ENCODE measurements around the gene NAIF1. TPM values are rescaled to one million over a fixed set of nuclear protein-coding genes. Genes with fewer than 3 reads are reported as not detected.

The NAIF1 gene
- total RNA-seq, 6 experiments from 2014 or later = 3.9 to 6.8 (median 5.7) TPM

- TF ChIP-seq POLR2A (IDR thresholded peaks at IDR 0.05) = no peak
- TF ChIP-seq CTCF (IDR thresholded peaks at IDR 0.05) = no peak
- no peak for ATAC-seq
- Histone ChIP-seq H3K4me1 (peaks cover 0 to 76% (median 31%) of the 10 kb centered on the region in 4 donors), H3K9me3 (no peaks in the 10 kb centered on the region), H3K27me3 (no peaks in the 10 kb centered on the region), H3K36me3 (peaks cover 14 to 53% (median 37%) of the 10 kb centered on the region in 4 donors), H3K4me3 (no peak overlapping the region), H3K27ac (peak overlapping the region in 2 of 3 donors; percentile 94 to 99)
- DNase-seq = peak in 1 of 3 donors; percentile 55
- intact Hi-C loops (cut with DNase I) = loop anchor here in 1 of 2 donors (10.0 kb wide), 1 partner anchor 122 kb away; the partner anchor contains the start of gene EEIG1
- 73% methylated on average over 4 of the region's 23 CpGs for WGBS (ENCODE audit: insufficient coverage, low coverage, low lambda C conversion rate, missing lambda C conversion rate)
These were observed 39.2 kb upstream of the NAIF1 start for GRCh38 chr9:128106181-128106939.

GRCh38 chr9:128105538-128106175 lies 38.5 kb upstream of the NAIF1 start:
- TF ChIP-seq POLR2A (IDR thresholded peaks at IDR 0.05) (peak; percentile 27), CTCF (IDR thresholded peaks at IDR 0.05) (no peak)
- WGBS (ENCODE audit: insufficient coverage, low coverage, low lambda C conversion rate, missing lambda C conversion rate) = 94% methylated on average over 5 of the region's 21 CpGs
- peaks cover 14 to 59% (median 37%) of the 10 kb centered on the region in 4 donors for H3K36me3 ChIP-seq
- intact Hi-C loops (cut with DNase I) = loop anchor here in 1 of 2 donors (10.0 kb wide), 1 partner anchor 121 kb away; the partner anchor contains the start of gene EEIG1
- no peaks in the 10 kb centered on the region for H3K9me3 ChIP-seq
- no peaks in the 10 kb centered on the region for H3K27me3 ChIP-seq
- H3K4me1 ChIP-seq = peaks cover 0 to 82% (median 30%) of the 10 kb centered on the region in 4 donors
- ATAC-seq (no peak), DNase-seq (peak in 1 of 3 donors; percentile 50)
- H3K27ac ChIP-seq = peak overlapping the region; percentile 93 to 99 (median 94)
- H3K4me3 ChIP-seq = no peak overlapping the region

- Histone ChIP-seq H3K36me3 (peaks cover 14 to 59% (median 37%) of the 10 kb centered on the region in 4 donors), H3K4me3 (peak overlapping the region in 1 of 3 donors; percentile 22), H3K27me3 (no peaks in the 10 kb centered on the region), H3K27ac (peak overlapping the region; percentile 93 to 99 (median 94)), H3K4me1 (peaks cover 0 to 81% (median 30%) of the 10 kb centered on the region in 4 donors), H3K9me3 (no peaks in the 10 kb centered on the region)
- ATAC-seq (peak; percentile 9 to 62 (median 26)), DNase-seq (peak; percentile 79 to 95 (median 91))
- WGBS (ENCODE audit: insufficient coverage, low coverage, low lambda C conversion rate, missing lambda C conversion rate) = 50% methylated on average over 1 of the region's 6 CpGs
- peak; percentile 78 for TF ChIP-seq POLR2A (IDR thresholded peaks at IDR 0.05)
- TF ChIP-seq CTCF (IDR thresholded peaks at IDR 0.05) = no peak
- intact Hi-C loops (cut with DNase I) = loop anchor here in 1 of 2 donors (10.0 kb wide), 1 partner anchor 119 kb away; the partner anchor contains the start of gene EEIG1
These were observed 37.1 kb upstream of the NAIF1 start for GRCh38 chr9:128104171-128104618.

GRCh38 chr9:128103589-128103962 lies 36.5 kb upstream of the NAIF1 start:
- peaks cover 14 to 56% (median 37%) of the 10 kb centered on the region in 4 donors for H3K36me3 ChIP-seq
- peak; percentile 1 to 17 (median 4) for ATAC-seq
- peak overlapping the region in 2 of 3 donors; percentile 3 to 22 for H3K4me3 ChIP-seq
- H3K4me1 ChIP-seq = peaks cover 0 to 75% (median 30%) of the 10 kb centered on the region in 4 donors
- H3K27me3 ChIP-seq = no peaks in the 10 kb centered on the region
- peak in 1 of 3 donors; percentile 83 for DNase-seq
- WGBS (ENCODE audit: insufficient coverage, low coverage, low lambda C conversion rate, missing lambda C conversion rate) = 34% methylated on average over 2 of the region's 8 CpGs
- TF ChIP-seq POLR2A (IDR thresholded peaks at IDR 0.05) = no peak
- peak in 3 of 4 donors; percentile 31 to 41 (median 35) for TF ChIP-seq CTCF (IDR thresholded peaks at IDR 0.05)
- H3K9me3 ChIP-seq = no peaks in the 10 kb centered on the region
- intact Hi-C loops (cut with DNase I) = loop anchor here in 1 of 2 donors (10.0 kb wide), 1 partner anchor 119 kb away; the partner anchor contains the start of gene EEIG1
- H3K27ac ChIP-seq = peak overlapping the region; percentile 93 to 99 (median 94)
